ENCODE data around the gene PIGZ.

Gene PIGZ

GRCh38 chr3:197001106-197001971, 32.7 kb upstream of the PIGZ start:
- ATAC-seq: no peak

DNA sequence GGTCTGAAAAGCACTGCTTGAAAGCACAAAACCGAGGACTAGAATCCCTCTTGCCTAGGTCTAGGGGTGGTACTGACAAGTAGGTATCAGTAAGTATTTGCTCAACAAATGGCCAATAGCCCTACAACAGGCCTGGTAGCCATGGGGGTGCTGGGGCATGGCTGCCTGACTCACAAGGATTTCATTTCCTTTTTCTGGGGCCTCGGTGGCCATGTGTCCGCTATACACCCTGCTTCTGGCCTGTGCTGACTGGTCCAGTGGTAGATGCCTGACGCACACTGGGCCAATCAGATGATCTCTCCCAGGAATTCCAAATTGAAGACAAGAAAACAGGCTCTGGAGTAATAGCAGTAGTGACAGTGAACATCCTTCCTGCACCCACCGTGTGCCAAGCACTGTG, 31.6 kb upstream of the PIGZ start:
- ATAC-seq: no peak

DNA sequence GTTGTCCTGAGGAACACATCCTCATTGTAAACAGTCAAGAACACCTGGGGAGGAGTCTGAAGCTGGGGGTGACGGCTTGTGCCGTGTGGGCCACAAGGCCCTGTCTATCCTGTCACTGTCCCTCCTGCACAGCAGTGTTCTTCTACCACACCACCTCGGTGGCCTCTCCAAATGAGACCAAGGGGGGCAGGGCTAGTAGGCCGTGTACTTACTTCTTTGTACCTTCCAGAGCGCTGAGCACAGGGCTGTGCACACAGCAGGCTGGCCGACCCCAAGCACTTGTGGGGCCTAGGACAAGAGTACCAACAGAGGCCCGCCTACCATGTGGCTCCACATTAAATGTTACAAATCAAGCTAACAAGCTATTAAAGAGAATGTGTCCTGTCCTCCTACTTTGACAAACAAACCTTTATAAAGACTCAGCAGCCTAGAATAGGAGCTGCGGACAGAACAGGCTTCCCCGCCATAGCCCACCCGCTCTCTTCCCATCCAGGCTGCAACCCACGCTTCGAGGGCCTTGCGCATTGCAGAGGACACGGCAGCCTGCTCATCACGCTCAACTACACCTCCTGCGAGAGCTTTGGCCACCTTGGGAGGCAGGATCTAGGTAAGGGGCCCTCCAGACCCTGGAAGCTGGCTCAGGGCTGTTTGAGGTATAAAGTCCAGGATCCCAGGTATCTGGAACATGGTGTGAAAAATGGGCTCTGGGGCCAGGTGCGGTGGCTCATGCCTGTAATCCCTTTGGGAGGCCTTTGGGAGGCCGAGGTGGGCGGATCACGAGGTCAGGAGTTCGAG, 30.5 kb upstream of the PIGZ start:
- no peak for ATAC-seq

- ATAC-seq: no peak
Measured at GRCh38 chr3:196997311-196997710, 28.7 kb upstream of the PIGZ start.

- ATAC-seq: no peak
Measured at GRCh38 chr3:196996454-196997265, 28.0 kb upstream of the PIGZ start.

DNA sequence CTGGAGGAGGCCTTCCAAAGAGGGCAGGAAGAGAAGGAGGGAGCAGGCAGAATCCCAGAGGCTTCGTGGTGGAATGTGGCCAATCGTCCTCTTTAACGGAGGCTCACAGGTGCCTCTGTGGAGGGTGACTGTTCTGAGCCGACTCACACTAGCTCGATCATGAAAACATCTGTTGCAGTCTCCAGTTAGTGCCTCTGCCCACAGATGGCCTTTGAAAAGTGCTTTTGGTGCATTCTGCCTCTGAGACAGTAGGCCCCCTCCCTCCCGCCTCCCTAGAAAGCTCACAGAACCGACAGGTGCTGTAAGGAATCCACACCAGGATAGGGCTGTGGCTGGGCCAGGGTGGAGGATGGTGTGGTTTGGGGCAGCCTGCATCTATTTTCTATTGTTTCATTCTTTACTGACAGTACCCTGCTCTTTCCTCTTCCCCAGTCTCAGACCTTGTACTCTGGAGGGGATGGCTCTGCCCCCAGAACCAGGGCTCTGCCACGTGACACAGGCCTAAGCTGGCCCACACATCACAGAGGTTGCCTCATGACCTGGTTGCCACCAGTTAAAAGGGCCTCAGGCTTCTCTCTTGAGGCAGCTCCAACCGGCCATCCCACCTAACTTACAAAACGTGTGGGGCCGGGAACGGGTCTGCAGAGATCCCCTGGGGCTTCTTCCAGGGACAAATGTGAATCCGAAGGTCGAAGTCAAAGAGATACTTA, 27.2 kb upstream of the PIGZ start:
- ATAC-seq: no peak

DNA sequence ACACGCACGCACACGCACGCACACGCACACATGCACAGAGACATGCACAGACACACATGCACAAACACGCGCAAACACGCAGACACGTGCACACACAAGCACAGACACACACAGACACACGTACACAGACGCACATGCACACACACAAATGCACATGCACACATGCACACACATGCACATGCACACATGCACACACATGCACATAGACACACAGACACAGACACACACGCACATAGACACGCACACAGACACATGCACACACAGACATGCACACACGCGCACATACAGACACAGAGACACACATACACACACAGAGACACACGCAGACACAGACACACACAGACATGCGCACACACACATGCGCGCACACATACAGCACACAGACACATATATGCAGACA, 26.4 kb upstream of the PIGZ start:
- ATAC-seq: no peak

GRCh38 chr3:196994056-196994455, 25.4 kb upstream of the PIGZ start:
- ATAC-seq: no peak

GRCh38 chr3:196992461-196993065, 23.9 kb upstream of the PIGZ start:
- no peak for ATAC-seq

DNA sequence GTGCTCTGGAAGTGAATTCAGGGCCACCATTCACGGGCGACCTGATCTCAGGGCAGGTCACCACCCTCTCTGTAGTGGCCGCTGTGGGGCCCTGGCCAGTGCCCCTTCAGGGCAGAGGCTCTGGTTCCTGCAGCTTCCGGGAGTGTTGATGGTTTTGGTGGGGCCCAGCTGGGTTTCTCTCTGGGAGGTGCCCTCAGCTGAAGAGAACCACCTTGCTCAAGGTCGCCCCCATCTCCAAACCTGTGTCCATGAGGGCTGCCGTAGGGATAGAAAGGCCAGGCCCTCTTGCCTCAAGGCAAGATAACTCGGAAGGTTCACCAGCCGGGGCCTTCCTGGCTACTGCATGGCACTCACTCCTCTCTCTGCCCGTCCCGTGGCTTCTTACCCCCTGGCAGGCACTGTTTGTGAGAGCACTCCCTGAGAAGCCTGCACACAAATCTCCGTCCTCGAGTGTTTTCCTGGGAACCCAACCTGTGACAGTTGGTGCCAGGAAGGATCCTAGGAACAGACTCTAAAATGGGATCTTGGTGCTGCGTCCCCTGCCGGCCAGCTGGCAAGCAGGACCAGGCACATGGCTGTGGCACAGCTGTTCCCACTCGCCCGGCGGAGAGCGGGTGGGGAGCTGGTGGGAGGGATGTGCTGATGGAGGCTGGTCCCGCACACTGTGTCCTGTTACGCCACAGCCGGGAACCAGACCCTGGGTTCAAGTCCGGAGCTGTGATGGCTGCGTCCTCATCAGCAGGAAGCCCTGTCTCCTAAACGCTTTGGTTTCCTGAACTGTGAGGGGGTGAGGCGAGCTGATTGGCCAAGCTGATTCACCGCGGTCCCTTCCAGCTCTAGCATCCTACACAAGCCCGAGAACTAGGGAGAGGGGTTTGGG, 23.2 kb upstream of the PIGZ start:
- no peak for ATAC-seq

GRCh38 chr3:196990601-196991007, 22.0 kb upstream of the PIGZ start:
- ATAC-seq: no peak

DNA sequence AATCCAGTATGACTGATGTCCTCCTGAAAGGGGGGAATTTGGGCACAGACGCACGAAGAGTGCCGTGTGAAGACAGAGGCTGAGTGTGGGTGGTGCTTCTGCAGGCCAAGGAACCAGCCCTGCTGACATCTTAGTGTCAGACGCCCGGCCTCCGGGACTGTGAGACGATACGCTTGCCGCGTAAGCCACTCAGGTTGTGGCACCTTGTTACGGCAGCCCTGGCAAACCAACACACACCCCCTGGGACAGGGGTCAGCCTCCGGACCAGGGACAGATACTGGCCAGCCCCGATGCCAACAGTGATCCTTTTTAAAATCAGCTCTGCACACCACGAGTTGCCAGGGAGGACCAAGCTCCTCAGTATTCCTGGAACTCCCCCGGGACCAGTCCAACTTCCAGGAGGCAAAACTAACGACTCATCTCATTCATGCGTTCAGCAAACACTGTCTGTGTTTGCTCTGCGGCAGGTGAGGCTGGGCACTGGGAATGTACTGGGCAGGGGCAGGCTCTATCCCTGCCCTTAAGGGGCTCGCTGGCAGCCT, 21.2 kb upstream of the PIGZ start:
- ATAC-seq: no peak

- no peak for ATAC-seq
Measured at GRCh38 chr3:196988241-196989029, 19.8 kb upstream of the PIGZ start.

GRCh38 chr3:196987022-196987421, 18.4 kb upstream of the PIGZ start:
- no peak for ATAC-seq

- ATAC-seq: no peak
Measured at GRCh38 chr3:196985954-196986885, 17.6 kb upstream of the PIGZ start.

DNA sequence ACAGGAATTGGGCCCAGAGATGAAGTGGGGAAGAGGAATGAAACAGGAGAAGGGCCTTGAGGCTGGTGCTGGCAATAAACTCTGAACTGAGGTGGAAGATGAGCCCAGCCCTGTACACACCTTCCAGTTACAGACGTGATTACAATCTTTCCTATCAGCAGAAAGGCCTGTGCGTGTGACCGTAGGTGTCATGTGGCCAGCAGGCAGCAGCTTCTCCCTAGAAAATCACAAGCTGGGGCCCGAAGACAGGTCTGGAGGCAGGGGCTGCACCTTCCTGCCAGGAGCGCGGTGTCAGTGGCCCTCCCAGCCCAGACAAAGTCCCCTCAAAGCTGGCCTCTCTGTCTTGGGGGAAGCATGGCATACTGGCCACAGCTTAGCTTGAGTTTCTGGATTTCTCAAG, 16.7 kb upstream of the PIGZ start:
- no peak for ATAC-seq

DNA sequence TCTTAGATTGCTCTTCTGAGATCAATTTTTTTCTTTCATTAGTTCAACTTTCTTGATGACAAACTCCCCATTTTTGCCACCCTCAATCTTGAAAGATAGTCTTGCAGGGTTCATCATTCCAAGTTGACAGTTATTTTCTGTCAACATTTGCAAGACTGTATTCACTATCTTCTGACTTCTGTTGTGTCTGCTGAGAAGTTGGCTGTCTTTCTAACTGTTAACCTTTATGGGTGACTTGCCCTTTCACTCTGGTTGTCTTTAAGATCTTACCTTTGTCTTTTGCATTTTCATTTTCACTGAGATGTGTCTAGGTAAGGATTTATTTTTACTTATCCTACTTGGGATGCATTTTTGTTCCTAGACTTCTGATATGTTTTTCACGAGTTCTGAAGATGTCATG, 14.6 kb upstream of the PIGZ start:
- ATAC-seq: no peak

DNA sequence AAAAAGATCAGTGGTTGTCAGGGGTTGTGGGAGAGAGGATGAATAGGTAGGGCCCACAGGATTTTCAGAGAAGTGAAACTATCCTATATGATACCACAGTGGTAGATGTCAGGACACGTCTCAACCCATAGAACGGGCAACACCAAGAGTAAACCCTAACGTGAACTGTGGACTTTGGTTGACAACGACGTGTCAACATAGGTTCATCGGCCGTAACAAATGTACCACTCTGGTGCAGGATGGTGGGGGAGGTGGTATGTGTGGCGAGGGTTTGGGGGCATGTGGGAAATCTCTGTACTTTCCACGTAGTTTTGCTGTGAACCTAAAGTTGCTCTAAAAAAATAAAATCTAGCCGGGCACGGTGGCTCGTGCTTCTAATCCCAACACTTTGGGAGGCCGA, 13.0 kb upstream of the PIGZ start:
- no peak for ATAC-seq

GRCh38 chr3:196979545-196979944, 10.9 kb upstream of the PIGZ start:
- no peak for ATAC-seq

All from activated CD4-positive, CD25-positive, alpha-beta regulatory T cell treated with anti-CD3 and anti-CD28 coated beads, Interleukin-2, amount 50 U/mL, for 24 hours (primary cell).